AG08396 (cell line): ENCODE results near the gene MEF2B.

ENCODE experiments used
- DNase-seq: peaks from one replicate; pipeline ENCODE4 v3.0.0; 2012; ENCODE audit warnings: low spot score, mixed read lengths

Gene MEF2B

GRCh38 chr19:19098703-19099632, 71.1 kb downstream of the MEF2B start:
- no peak for DNase-seq

- no peak for DNase-seq
These were observed 71.9 kb downstream of the MEF2B start for GRCh38 chr19:19098084-19098702.

- no peak for DNase-seq
These were observed 73.1 kb downstream of the MEF2B start for GRCh38 chr19:19096641-19097627.

- no peak for DNase-seq
These were observed 74.4 kb downstream of the MEF2B start for GRCh38 chr19:19095691-19096090.
